ENCODE data around the gene KCNT1. TPM values are rescaled to one million over a fixed set of nuclear protein-coding genes. Genes with fewer than 3 reads are reported as not detected.

Gene KCNT1
- total RNA-seq, 1 donor from 2014 or later: 0.14 TPM

- no peak for DNase-seq (ENCODE audit: low read depth, low spot score)
- peaks cover 24% of the 10 kb centered on the region for H3K27me3 Mint-ChIP-seq (ENCODE audit: low read depth)
- no peak overlapping the region for H3K27ac Mint-ChIP-seq (ENCODE audit: unreplicated experiment)
- H3K9me3 Mint-ChIP-seq: peaks cover 14% of the 10 kb centered on the region
- TF ChIP-seq, protein P1, sequence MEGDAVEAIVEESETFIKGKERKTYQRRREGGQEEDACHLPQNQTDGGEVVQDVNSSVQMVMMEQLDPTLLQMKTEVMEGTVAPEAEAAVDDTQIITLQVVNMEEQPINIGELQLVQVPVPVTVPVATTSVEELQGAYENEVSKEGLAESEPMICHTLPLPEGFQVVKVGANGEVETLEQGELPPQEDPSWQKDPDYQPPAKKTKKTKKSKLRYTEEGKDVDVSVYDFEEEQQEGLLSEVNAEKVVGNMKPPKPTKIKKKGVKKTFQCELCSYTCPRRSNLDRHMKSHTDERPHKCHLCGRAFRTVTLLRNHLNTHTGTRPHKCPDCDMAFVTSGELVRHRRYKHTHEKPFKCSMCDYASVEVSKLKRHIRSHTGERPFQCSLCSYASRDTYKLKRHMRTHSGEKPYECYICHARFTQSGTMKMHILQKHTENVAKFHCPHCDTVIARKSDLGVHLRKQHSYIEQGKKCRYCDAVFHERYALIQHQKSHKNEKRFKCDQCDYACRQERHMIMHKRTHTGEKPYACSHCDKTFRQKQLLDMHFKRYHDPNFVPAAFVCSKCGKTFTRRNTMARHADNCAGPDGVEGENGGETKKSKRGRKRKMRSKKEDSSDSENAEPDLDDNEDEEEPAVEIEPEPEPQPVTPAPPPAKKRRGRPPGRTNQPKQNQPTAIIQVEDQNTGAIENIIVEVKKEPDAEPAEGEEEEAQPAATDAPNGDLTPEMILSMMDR (conservative IDR thresholded peaks at IDR 0.05): no peak
- no peaks in the 10 kb centered on the region for H3K4me1 Mint-ChIP-seq
- no peak overlapping the region for H3K4me3 Mint-ChIP-seq
- no peaks in the 10 kb centered on the region for H3K36me3 Mint-ChIP-seq (ENCODE audit: low read depth)
Measured at GRCh38 chr9:135728436-135729110, 26.6 kb downstream of the KCNT1 start.

- H3K27me3 Mint-ChIP-seq (ENCODE audit: low read depth): peaks cover 32% of the 10 kb centered on the region
- TF ChIP-seq, protein P1 (conservative IDR thresholded peaks at IDR 0.05): no peak
- no peak overlapping the region for H3K4me3 Mint-ChIP-seq
- no peaks in the 10 kb centered on the region for H3K4me1 Mint-ChIP-seq
- no peak overlapping the region for H3K27ac Mint-ChIP-seq (ENCODE audit: unreplicated experiment)
- H3K9me3 Mint-ChIP-seq: peaks cover 14% of the 10 kb centered on the region
- no peaks in the 10 kb centered on the region for H3K36me3 Mint-ChIP-seq (ENCODE audit: low read depth)
- no peak for DNase-seq (ENCODE audit: low read depth, low spot score)
Measured at GRCh38 chr9:135729480-135729879, 27.5 kb downstream of the KCNT1 start.

GRCh38 chr9:135731454-135731853, 29.5 kb downstream of the KCNT1 start:
- Mint-ChIP-seq H3K9me3 (peaks cover 14% of the 10 kb centered on the region), H3K27ac (ENCODE audit: unreplicated experiment) (no peak overlapping the region), H3K36me3 (ENCODE audit: low read depth) (no peaks in the 10 kb centered on the region), H3K27me3 (ENCODE audit: low read depth) (peaks cover 41% of the 10 kb centered on the region), H3K4me1 (no peaks in the 10 kb centered on the region), H3K4me3 (no peak overlapping the region)
- TF ChIP-seq, protein P1 (conservative IDR thresholded peaks at IDR 0.05): no peak
- DNase-seq (ENCODE audit: low read depth, low spot score): no peak

DNA sequence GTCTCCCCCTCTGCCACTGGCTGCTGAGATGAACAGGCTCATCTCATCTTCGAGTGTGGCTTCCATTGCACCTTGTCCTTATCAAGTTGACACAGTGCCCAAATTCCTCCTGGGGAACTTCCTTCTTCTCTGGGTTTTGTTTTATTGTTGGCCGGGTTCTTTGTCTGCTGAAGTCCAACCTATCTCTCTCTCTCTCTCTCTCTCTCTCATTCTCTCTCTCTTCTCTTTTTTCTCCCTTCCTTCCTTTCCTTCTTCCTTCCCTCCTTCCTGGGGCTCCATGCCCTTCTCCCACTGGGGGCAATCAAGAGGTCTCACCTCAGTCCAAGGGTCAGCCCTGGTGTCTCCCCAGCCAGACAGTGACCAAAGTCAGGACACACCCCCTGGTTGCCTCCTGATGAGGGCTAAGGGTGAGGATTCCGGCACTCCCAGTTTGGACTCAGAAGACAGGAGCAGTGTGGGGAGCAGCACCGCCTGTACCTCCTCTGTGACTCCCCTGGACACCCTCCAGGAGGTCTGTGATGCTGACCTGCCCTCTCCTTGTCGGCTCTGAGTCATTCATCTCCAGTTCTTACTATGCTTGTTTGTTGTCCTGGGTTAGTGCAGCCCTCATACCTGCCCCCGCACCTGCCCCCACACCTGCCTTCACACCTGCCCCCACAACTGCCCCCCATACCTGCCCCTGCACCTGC, 30.7 kb downstream of the KCNT1 start:
- Mint-ChIP-seq H3K27ac (ENCODE audit: unreplicated experiment) (no peak overlapping the region), H3K36me3 (ENCODE audit: low read depth) (no peaks in the 10 kb centered on the region), H3K4me3 (no peak overlapping the region), H3K4me1 (no peaks in the 10 kb centered on the region), H3K27me3 (ENCODE audit: low read depth) (peaks cover 47% of the 10 kb centered on the region), H3K9me3 (peaks cover 14% of the 10 kb centered on the region)
- DNase-seq (ENCODE audit: low read depth, low spot score): no peak
- TF ChIP-seq, protein P1 (conservative IDR thresholded peaks at IDR 0.05): no peak

GRCh38 chr9:135734616-135735144, 32.7 kb downstream of the KCNT1 start:
- H3K4me1 Mint-ChIP-seq: no peaks in the 10 kb centered on the region
- TF ChIP-seq, protein P1 (conservative IDR thresholded peaks at IDR 0.05): no peak
- DNase-seq (ENCODE audit: low read depth, low spot score): no peak
- H3K27me3 Mint-ChIP-seq (ENCODE audit: low read depth): peaks cover 48% of the 10 kb centered on the region
- no peak overlapping the region for H3K4me3 Mint-ChIP-seq
- H3K36me3 Mint-ChIP-seq (ENCODE audit: low read depth): no peaks in the 10 kb centered on the region
- H3K9me3 Mint-ChIP-seq: peaks cover 14% of the 10 kb centered on the region
- no peak overlapping the region for H3K27ac Mint-ChIP-seq (ENCODE audit: unreplicated experiment)
